ENCODE results near the gene LRP1-AS.

The LRP1-AS gene

DNA sequence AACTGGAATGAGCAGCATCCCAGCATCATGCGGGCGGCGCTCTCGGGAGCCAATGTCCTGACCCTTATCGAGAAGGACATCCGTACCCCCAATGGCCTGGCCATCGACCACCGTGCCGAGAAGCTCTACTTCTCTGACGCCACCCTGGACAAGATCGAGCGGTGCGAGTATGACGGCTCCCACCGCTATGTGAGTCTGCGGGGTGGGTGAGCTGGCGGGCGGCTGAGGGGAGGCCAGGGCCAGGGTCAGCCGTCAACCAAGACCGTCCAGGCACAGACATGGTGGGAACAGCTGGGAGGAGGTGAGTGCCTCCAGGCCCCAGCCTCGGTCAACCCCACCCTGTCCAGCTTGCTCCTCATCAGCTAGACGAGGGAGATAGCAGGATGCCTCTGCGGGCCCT lies 43.4 kb upstream of the LRP1-AS start:
- H4K20me1 ChIP-seq (ENCODE audit: insufficient read depth, low read length) = peaks cover 1% of the 10 kb centered on the region; the same call in 1 of the 2 replicates
- H3K4me1 ChIP-seq (ENCODE audit: insufficient read depth, low read length) = no peaks in the 10 kb centered on the region
- H3K9me3 ChIP-seq (ENCODE audit: insufficient read depth, low read length, severe bottlenecking) = no peaks in the 10 kb centered on the region
- no peak overlapping the region for H3K27ac ChIP-seq (ENCODE audit: low read length)
- no peak overlapping the region for H3K4me3 ChIP-seq (ENCODE audit: low read depth in 1 of 2, low read length in 2 of 2)
- no peaks in the 10 kb centered on the region for H3K79me2 ChIP-seq (ENCODE audit: insufficient read depth, low read length)
- TF ChIP-seq CTCF (IDR thresholded peaks at IDR 0.05; ENCODE audit: borderline replicate concordance, extremely low read depth, low read length, poor library complexity, severe bottlenecking) = no peak
- no peak for TF ChIP-seq EZH2 (IDR thresholded peaks at IDR 0.05; ENCODE audit: borderline replicate concordance, low read depth, low read length, severe bottlenecking)
- ATAC-seq (ENCODE audit: insufficient read depth, low read depth) (no peak), DNase-seq (no peak)
- no peak overlapping the region for H3K9ac ChIP-seq (ENCODE audit: low read depth, low read length)
- no peaks in the 10 kb centered on the region for H3K27me3 ChIP-seq (ENCODE audit: insufficient read depth, low read length, poor library complexity)
- H2AFZ ChIP-seq (ENCODE audit: low read depth, low read length) = no peak overlapping the region
- no peak overlapping the region for H3K4me2 ChIP-seq (ENCODE audit: insufficient read depth, low read length)
- no peaks in the 10 kb centered on the region for H3K36me3 ChIP-seq (ENCODE audit: insufficient read depth, low read length)

GRCh38 chr12:57190037-57190436 lies 42.6 kb upstream of the LRP1-AS start:
- no peak for TF ChIP-seq CTCF (IDR thresholded peaks at IDR 0.05; ENCODE audit: borderline replicate concordance, extremely low read depth, low read length, poor library complexity, severe bottlenecking)
- TF ChIP-seq EZH2 (IDR thresholded peaks at IDR 0.05; ENCODE audit: borderline replicate concordance, low read depth, low read length, severe bottlenecking) = no peak
- Histone ChIP-seq H3K27ac (ENCODE audit: low read length) (no peak overlapping the region), H3K79me2 (ENCODE audit: insufficient read depth, low read length) (no peaks in the 10 kb centered on the region), H3K9me3 (ENCODE audit: insufficient read depth, low read length, severe bottlenecking) (no peaks in the 10 kb centered on the region), H3K4me3 (ENCODE audit: low read depth in 1 of 2, low read length in 2 of 2) (no peak overlapping the region), H3K9ac (ENCODE audit: low read depth, low read length) (no peak overlapping the region), H3K4me1 (ENCODE audit: insufficient read depth, low read length) (no peaks in the 10 kb centered on the region), H3K36me3 (ENCODE audit: insufficient read depth, low read length) (no peaks in the 10 kb centered on the region), H3K4me2 (ENCODE audit: insufficient read depth, low read length) (no peak overlapping the region), H3K27me3 (ENCODE audit: insufficient read depth, low read length, poor library complexity) (no peaks in the 10 kb centered on the region), H2AFZ (ENCODE audit: low read depth, low read length) (no peak overlapping the region), H4K20me1 (ENCODE audit: insufficient read depth, low read length) (peaks cover 3% of the 10 kb centered on the region; the same call in 1 of the 2 replicates)
- ATAC-seq (ENCODE audit: insufficient read depth, low read depth) (no peak), DNase-seq (no peak)

GRCh38 chr12:57188090-57188425 lies 40.6 kb upstream of the LRP1-AS start:
- no peaks in the 10 kb centered on the region for H3K9me3 ChIP-seq (ENCODE audit: insufficient read depth, low read length, severe bottlenecking)
- no peak overlapping the region for H2AFZ ChIP-seq (ENCODE audit: low read depth, low read length)
- DNase-seq = no peak
- ATAC-seq (ENCODE audit: insufficient read depth, low read depth) = no peak
- H3K4me2 ChIP-seq (ENCODE audit: insufficient read depth, low read length) = no peak overlapping the region
- TF ChIP-seq EZH2 (IDR thresholded peaks at IDR 0.05; ENCODE audit: borderline replicate concordance, low read depth, low read length, severe bottlenecking) (no peak), CTCF (IDR thresholded peaks at IDR 0.05; ENCODE audit: borderline replicate concordance, extremely low read depth, low read length, poor library complexity, severe bottlenecking) (no peak)
- H3K4me3 ChIP-seq (ENCODE audit: low read depth in 1 of 2, low read length in 2 of 2) = no peak overlapping the region
- H4K20me1 ChIP-seq (ENCODE audit: insufficient read depth, low read length) = peaks cover 6% of the 10 kb centered on the region
- H3K27ac ChIP-seq (ENCODE audit: low read length) = no peak overlapping the region
- no peaks in the 10 kb centered on the region for H3K27me3 ChIP-seq (ENCODE audit: insufficient read depth, low read length, poor library complexity)
- no peak overlapping the region for H3K9ac ChIP-seq (ENCODE audit: low read depth, low read length)
- no peaks in the 10 kb centered on the region for H3K4me1 ChIP-seq (ENCODE audit: insufficient read depth, low read length)
- H3K36me3 ChIP-seq (ENCODE audit: insufficient read depth, low read length) = no peaks in the 10 kb centered on the region
- H3K79me2 ChIP-seq (ENCODE audit: insufficient read depth, low read length) = no peaks in the 10 kb centered on the region

Measured in DND-41 (cell line).